HEK293T (cell line): Measurements from ENCODE around the gene EFTUD2.

ENCODE experiments used
- CTCF ChIA-PET: fragments of 350-600 bp; formaldehyde crosslinking; extraction: SDS; loops from one replicate; lab custom pipeline; 2021; ENCODE audit warnings: antibody characterized with exemption, inconsistent platforms; lab: Yijun Ruan, JAX
- POLR2A ChIA-PET: fragments of 350-600 bp; formaldehyde crosslinking; extraction: SDS; loops from one replicate; lab custom pipeline; 2020; ENCODE audit warnings: antibody characterized with exemption, inconsistent platforms; lab: Yijun Ruan, JAX
- DNase-seq: peaks from one replicate; pipeline ENCODE4 v3.0.0; 2012; ENCODE audit warnings: mixed read lengths; ENCODE audit errors: extremely low spot score
- ARNT ChIP-seq: fragments of 450-650 bp; IDR thresholded peaks from 2 replicates; pipeline ENCODE4 v1.6.1; 2017; ENCODE audit warnings: mild to moderate bottlenecking
- BHLHE40 ChIP-seq: fragments of 450-650 bp; IDR thresholded peaks from 2 replicates; pipeline ENCODE4 v1.6.1; 2016; ENCODE audit warnings: mild to moderate bottlenecking, moderate library complexity, borderline replicate concordance
- CTBP1 ChIP-seq: fragments of 450-650 bp; IDR thresholded peaks from 2 replicates; pipeline ENCODE4 v1.6.1; 2016; ENCODE audit warnings: borderline replicate concordance
- ELF4 ChIP-seq: fragments of 450-650 bp; IDR thresholded peaks from 2 replicates; pipeline ENCODE4 v1.6.1; 2017; ENCODE audit warnings: antibody characterized with exemption
- FOXA1 ChIP-seq: fragments of 450-650 bp; IDR thresholded peaks from 2 replicates; pipeline ENCODE4 v1.6.1; 2016; ENCODE audit warnings: mild to moderate bottlenecking
- FOXK2 ChIP-seq: fragments of 450-650 bp; IDR thresholded peaks from 2 replicates; pipeline ENCODE4 v1.6.1; 2016; ENCODE audit warnings: mild to moderate bottlenecking
- FOXM1 ChIP-seq: fragments of 450-650 bp; IDR thresholded peaks from 2 replicates; pipeline ENCODE4 v1.6.1; 2017; ENCODE audit warnings: mild to moderate bottlenecking, borderline replicate concordance
- HDGF ChIP-seq: fragments of 450-650 bp; IDR thresholded peaks from 2 replicates; pipeline ENCODE4 v1.6.1; 2017; ENCODE audit warnings: antibody characterized with exemption, borderline replicate concordance
- L3MBTL2 ChIP-seq: fragments of 450-650 bp; conservative IDR thresholded peaks from 2 replicates; pipeline ENCODE4 v1.6.1; 2016; ENCODE audit warnings: mild to moderate bottlenecking
- LEF1 ChIP-seq: fragments of 450-650 bp; IDR thresholded peaks from 2 replicates; pipeline ENCODE4 v1.6.1; 2017; ENCODE audit warnings: mild to moderate bottlenecking, borderline replicate concordance
- NFRKB ChIP-seq: fragments of 450-650 bp; IDR thresholded peaks from 2 replicates; pipeline ENCODE4 v1.6.1; 2016; ENCODE audit warnings: mild to moderate bottlenecking, moderate library complexity
- SP1 ChIP-seq: fragments of 450-650 bp; IDR thresholded peaks from 2 replicates; pipeline ENCODE4 v1.6.1; 2017
- SUZ12 ChIP-seq: fragments of 450-650 bp; IDR thresholded peaks from 2 replicates; pipeline ENCODE4 v1.6.1; 2016; ENCODE audit warnings: mild to moderate bottlenecking
- TARDBP ChIP-seq: fragments of 450-650 bp; IDR thresholded peaks from 2 replicates; pipeline ENCODE4 v1.6.1; 2016
- ZNF384 ChIP-seq: fragments of 450-650 bp; IDR thresholded peaks from 2 replicates; pipeline ENCODE4 v1.6.1; 2016
- TF ChIP-seq, protein P1 (sequence below): fragments of 450-650 bp; IDR thresholded peaks from 2 replicates; pipeline ENCODE4 v1.6.1; 2016

EFTUD2 gene

GRCh38 chr17:44865931-44866330 is 33.3 kb downstream of the EFTUD2 start:
- POLR2A ChIA-PET = interaction anchor here (2.7 kb wide), 1 partner anchor 88 kb away, joined by 8 read pairs; no protein-coding TSS in a partner anchor
- TF ChIP-seq SP1 (no peak), ELF4 (no peak), TARDBP (no peak), BHLHE40 (no peak), LEF1 (no peak), FOXM1 (no peak), L3MBTL2 (no peak), ARNT (no peak), CTBP1 (no peak), FOXK2 (no peak), FOXA1 (no peak), NFRKB (no peak), ZNF384 (no peak), SUZ12 (no peak), HDGF (no peak)
- TF ChIP-seq, protein P1, sequence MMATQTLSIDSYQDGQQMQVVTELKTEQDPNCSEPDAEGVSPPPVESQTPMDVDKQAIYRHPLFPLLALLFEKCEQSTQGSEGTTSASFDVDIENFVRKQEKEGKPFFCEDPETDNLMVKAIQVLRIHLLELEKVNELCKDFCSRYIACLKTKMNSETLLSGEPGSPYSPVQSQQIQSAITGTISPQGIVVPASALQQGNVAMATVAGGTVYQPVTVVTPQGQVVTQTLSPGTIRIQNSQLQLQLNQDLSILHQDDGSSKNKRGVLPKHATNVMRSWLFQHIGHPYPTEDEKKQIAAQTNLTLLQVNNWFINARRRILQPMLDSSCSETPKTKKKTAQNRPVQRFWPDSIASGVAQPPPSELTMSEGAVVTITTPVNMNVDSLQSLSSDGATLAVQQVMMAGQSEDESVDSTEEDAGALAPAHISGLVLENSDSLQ = no peak
- CTCF ChIA-PET = interaction anchor here (0.6 to 5.3 kb wide), 6 partner anchors 10 to 91 kb away, joined by 3 to 37 read pairs (median 4); partner anchors contain the start of gene EFTUD2
- no peak for DNase-seq

GRCh38 chr17:44865231-44865660 is 34.0 kb downstream of the EFTUD2 start:
- TF ChIP-seq SUZ12 (no peak), LEF1 (no peak), ELF4 (no peak), L3MBTL2 (no peak), NFRKB (no peak), FOXK2 (no peak), FOXM1 (no peak), BHLHE40 (no peak), ZNF384 (no peak), FOXA1 (no peak), CTBP1 (no peak), HDGF (no peak)
- CTCF ChIA-PET = interaction anchor here (0.6 to 5.3 kb wide), 5 partner anchors 34 to 102 kb away, joined by 3 to 37 read pairs (median 3); partner anchors contain the start of gene EFTUD2
- POLR2A ChIA-PET = no interaction called here
- DNase-seq = peak; percentile 82

- no peak for DNase-seq
- POLR2A ChIA-PET = no interaction called here
- CTCF ChIA-PET = interaction anchor here (0.6 to 5.3 kb wide), 3 partner anchors 85 to 102 kb away, joined by 3 to 37 read pairs (median 17); no protein-coding TSS in a partner anchor
- TF ChIP-seq NFRKB (no peak), ARNT (no peak), ELF4 (no peak), FOXM1 (no peak), TARDBP (no peak), SUZ12 (no peak), CTBP1 (no peak), FOXK2 (no peak), BHLHE40 (no peak), FOXA1 (no peak), LEF1 (no peak), SP1 (no peak), HDGF (no peak), L3MBTL2 (no peak), ZNF384 (no peak)
- TF ChIP-seq, protein P1 = no peak
These were observed 34.4 kb downstream of the EFTUD2 start for GRCh38 chr17:44864831-44865230.

DNA sequence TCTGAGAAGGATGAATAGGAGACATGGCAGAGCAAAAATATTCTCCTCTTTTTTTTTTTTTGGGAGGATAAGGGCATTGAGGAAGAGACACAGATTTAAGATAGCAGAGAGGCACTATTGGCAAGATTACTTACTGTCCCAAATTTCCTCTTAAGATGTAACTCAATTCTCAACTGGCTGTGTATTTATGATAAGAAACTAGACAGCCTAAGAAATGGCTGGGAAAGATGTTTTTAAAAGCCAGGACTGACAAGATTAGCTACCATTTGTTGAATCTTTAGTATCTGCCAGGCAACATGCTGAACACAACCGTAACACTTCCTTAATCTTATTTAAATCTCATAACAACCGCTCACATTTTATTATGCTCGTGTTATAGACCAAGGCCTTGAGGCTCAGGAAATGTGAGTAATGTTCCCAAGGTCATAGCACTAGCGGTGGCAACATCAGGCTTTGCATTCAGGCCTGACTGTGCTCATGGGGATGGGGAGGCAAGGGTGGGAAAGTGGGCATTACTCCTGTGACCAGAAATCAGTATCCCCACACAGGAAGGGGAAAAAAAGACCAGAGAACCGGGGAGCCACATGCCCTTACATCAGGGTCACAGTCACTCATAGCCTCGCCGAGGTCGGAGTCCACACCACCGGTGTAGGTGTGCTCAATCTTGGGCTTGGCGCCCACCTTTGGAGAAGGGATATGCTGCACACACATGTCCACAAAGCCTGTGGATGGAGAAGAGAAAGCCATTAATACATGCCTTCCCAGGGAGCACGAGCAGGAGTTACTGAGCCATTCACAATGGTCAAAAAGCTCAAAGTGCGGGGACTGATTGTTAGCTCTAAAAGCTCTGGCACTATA is 36.0 kb downstream of the EFTUD2 start:
- no peak for DNase-seq
- TF ChIP-seq NFRKB (no peak), LEF1 (no peak), BHLHE40 (no peak), TARDBP (no peak), ELF4 (no peak), L3MBTL2 (no peak), HDGF (no peak), FOXK2 (no peak), ARNT (no peak), ZNF384 (no peak)
- ChIA-PET POLR2A (interaction anchor here (1.5 kb wide), 1 partner anchor 88 kb away, joined by 4 read pairs; no protein-coding TSS in a partner anchor), CTCF (interaction anchor here (0.8 to 5.3 kb wide), 3 partner anchors 83 to 85 kb away, joined by 8 to 37 read pairs (median 10); no protein-coding TSS in a partner anchor)

- ChIA-PET CTCF (interaction anchor here (0.8 to 2.2 kb wide), 2 partner anchors 83 to 85 kb away, joined by 8 to 10 read pairs; no protein-coding TSS in a partner anchor), POLR2A (interaction anchor here (1.4 kb wide), 1 partner anchor 87 kb away, joined by 6 read pairs; no protein-coding TSS in a partner anchor)
- no peak for DNase-seq
- TF ChIP-seq LEF1 (no peak), SUZ12 (no peak), L3MBTL2 (no peak), HDGF (no peak), FOXA1 (no peak), ARNT (no peak), TARDBP (no peak), NFRKB (no peak), FOXM1 (no peak), ELF4 (no peak), CTBP1 (no peak), BHLHE40 (no peak), ZNF384 (no peak)
These were observed 36.8 kb downstream of the EFTUD2 start for GRCh38 chr17:44862278-44862914.
